ENCODE results near the gene SPEF2.

- TF ChIP-seq CTCF (IDR thresholded peaks at IDR 0.05; ENCODE audit: low read depth, low read length, poor library complexity, severe bottlenecking) (no peak), EZH2phosphoT487 (IDR thresholded peaks at IDR 0.05; ENCODE audit: borderline replicate concordance, low read length) (no peak)
Observed at GRCh38 chr5:35754481-35754880, 136.8 kb downstream of the SPEF2 start.

Data from DOHH2 (cell line).